Peyer's patch (tissue), 4 donors: Measurements from ENCODE around the gene AEN.

ENCODE experiments used
- CTCF ChIP-seq, 6 experiments: fragments of 450-650 bp in 4 of 6; fragments of 200-600 bp in 2 of 6; sonication (generic) in 1 of 6; IDR thresholded peaks; one replicate each; pipeline ENCODE4 v1.5.1; 2017 to 2019; ENCODE audit warnings: antibody characterized with exemption in 6 of 6, mild to moderate bottlenecking in 3 of 6, moderate library complexity in 1 of 6
- POLR2A ChIP-seq, 2 donors: fragments of 450-650 bp; IDR thresholded peaks; one replicate each; pipeline ENCODE4 v1.5.1; 2017; ENCODE audit warnings: antibody characterized with exemption in 2 of 2, mild to moderate bottlenecking in 2 of 2, moderate library complexity in 2 of 2

GRCh38 chr15:88637841-88638625, 16.9 kb downstream of the AEN start:
- TF ChIP-seq CTCF (IDR thresholded peaks at IDR 0.05) (no peak), POLR2A (IDR thresholded peaks at IDR 0.05) (no peak)
